ENCODE results near the gene LURAP1L.

- TF ChIP-seq POLR2A (IDR thresholded peaks at IDR 0.05; ENCODE audit: low read depth, low read length) (no peak), POLR2AphosphoS5 (IDR thresholded peaks at IDR 0.05; ENCODE audit: low read depth, low read length) (no peak)
Measured at GRCh38 chr9:12822111-12822510, 47.3 kb downstream of the LURAP1L start.

Measured in GM12892 (cell line).